ENCODE data around the gene PKP3. TPM values are rescaled to one million over a fixed set of nuclear protein-coding genes. Genes with fewer than 3 reads are reported as not detected.
A peak's percentile ranks its signal among the peaks of the same experiment; 100 is the strongest.
"Not testable (repeated sequence)": the region's sequence is repeated elsewhere in the genome, so short reads cannot be mapped to it uniquely, and the experiment has no call there.

The PKP3 gene
- total and polyA plus RNA-seq, 9 of the 15 experiments (the other 6 are each of a cell fraction or from before 2014, with no cell fraction given) = 0.11 to 110 (median 30.7) TPM

DNA sequence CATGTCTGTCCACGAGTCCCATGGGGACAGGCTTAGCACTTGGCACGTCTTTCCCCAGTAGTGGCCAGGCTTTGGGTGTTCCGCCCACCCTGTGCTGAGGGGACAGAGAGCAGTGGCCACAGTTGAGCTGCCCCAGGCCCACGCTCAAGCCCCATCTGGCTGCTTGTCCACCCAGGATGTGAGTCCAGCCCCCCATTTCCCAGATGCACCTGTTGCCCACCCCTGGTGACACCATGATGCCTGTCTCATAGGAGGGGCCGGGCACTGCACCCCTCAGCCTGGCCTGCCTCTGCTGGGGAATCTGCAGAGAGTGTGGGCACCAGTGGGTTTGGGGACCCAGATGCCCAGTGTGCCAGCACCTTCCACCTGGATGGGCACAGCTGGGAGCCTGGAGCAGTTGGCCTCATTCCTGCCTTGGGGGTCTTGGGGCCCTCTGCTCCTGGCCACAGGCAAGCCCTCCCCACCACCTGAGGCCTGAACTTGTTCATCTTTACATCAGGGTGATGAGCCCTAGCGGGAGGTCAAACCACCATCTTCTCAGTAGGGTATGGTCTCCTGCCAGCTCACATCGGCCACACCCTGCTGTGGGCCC is 15.1 kb downstream of the PKP3 start:
- POLR2A ChIA-PET = interaction anchor here (0.6 to 0.7 kb wide), 2 partner anchors 98 to 202 kb away, joined by 3 to 4 read pairs; partner anchors contain the start of gene RNH1

DNA sequence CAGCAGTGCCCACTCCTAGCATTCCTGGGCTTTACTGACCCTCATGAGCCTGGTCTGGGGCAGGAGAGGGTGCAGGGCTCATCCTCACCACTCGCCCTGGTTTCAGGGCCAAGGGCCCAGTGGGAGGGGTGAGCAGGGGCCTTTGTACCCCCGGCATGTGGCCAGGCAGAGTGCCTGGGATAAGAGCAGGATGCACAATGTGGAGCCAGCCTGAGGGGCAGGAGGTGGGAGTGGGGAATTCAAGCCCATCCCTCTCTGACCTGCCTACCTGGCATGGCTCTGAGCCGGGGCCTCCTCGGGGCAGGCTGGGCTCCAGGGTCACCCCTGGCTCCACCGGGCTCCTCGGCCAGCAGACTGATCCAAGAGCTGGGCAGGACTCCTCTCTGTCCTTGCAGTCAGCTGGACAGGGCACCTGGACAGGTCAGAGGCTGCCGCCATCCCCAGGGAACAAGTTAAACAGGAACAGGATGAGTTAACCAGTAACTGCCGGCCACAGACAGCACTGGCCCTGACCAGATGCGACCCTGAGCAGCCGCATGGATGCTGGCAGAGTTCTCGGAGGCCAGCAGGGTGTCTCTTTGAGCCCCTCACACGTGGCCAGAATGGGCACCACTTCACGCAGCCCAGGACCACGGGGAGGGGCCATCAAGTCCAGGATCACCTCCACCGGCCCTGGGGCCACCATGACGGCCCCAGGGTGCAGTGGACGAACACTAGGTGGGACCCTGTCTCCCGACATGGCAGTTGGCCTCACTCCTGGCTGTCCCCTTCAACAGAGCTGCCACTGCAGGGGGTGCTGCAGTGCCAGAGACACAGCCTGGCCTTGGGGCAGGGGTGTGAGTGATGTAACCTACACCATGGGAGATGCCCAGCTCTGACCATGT is 15.8 kb downstream of the PKP3 start:
- Histone ChIP-seq H2AFZ (ENCODE audit: low read depth, low read length) (no peak overlapping the region), H3K27ac (ENCODE audit: extremely low read depth, low read depth, low read length) (no peak overlapping the region), H3K27me3 (ENCODE audit: control insufficient read depth in 2 of 2, insufficient read depth in 2 of 2, low read length in 2 of 2) (no peaks in the 10 kb centered on the region), H3K36me3 (ENCODE audit: control insufficient read depth, insufficient read depth, low read length) (peaks cover 12% of the 10 kb centered on the region; the same call in 1 of the 3 replicates), H3K4me2 (ENCODE audit: insufficient read depth, low read length) (no peak overlapping the region), H3K9ac (ENCODE audit: insufficient read depth in 1 of 2, low read depth in 2 of 2, low read length in 2 of 2) (peak overlapping the region in 1 of 2 experiments; percentile 74; a peak in 2 of 4 replicates), H4K20me1 (replicated peaks; ENCODE audit: control insufficient read depth, insufficient read depth, low read length) (no peaks in the 10 kb centered on the region), H3K4me1 (replicated peaks in 1 of 2; ENCODE audit: control insufficient read depth in 2 of 2, insufficient read depth in 2 of 2, low read length in 2 of 2) (peaks cover 6 to 64% of the 10 kb centered on the region in 2 experiments; a peak in 4 of 5 replicates), H3K9me1 (ENCODE audit: control insufficient read depth, insufficient read depth, low read length) (no peaks in the 10 kb centered on the region), H3K79me2 (ENCODE audit: control insufficient read depth, insufficient read depth, low read length) (peaks cover 11% of the 10 kb centered on the region; the same call in 2 of the 3 replicates), H3K4me3 (no peak overlapping the region), H3K9me3 (replicated peaks; ENCODE audit: control insufficient read depth, insufficient read depth, low read depth, low read length) (no peaks in the 10 kb centered on the region)
- FAIRE-seq (no peak), DNase-seq (ENCODE audit: extremely low read depth in 1 of 4, low spot score in 3 of 4) (no peak), ATAC-seq (no peak)
- in situ Hi-C loops (cut with MboI) (no loop called here), intact Hi-C loops (cut with micrococcal nuclease) (no loop called here)
- ChIA-PET CTCF (ENCODE audit: low intra/inter-chr PET ratio) (no interaction called here), POLR2A (interaction anchor here (0.6 kb wide), 1 partner anchor 97 kb away, joined by 3 read pairs; the partner anchor contains the start of gene RNH1)
- WGBS (ENCODE audit: insufficient coverage, low coverage, missing lambda C conversion rate) = 42% methylated on average over 14 of the region's 18 CpGs
- TF ChIP-seq POLR2G (IDR thresholded peaks at IDR 0.05; ENCODE audit: low read depth, low read length) (peak; percentile 22; the same call in 1 of the 2 replicates), PTTG1 (tag; IDR thresholded peaks at IDR 0.05; ENCODE audit: low read depth) (no peak), GTF2F1 (IDR thresholded peaks at IDR 0.05; ENCODE audit: low read depth, low read length) (no peak)
- BruUV-seq (replicated peaks) = no TSS peak

More for the DNA sequence above, 15.1 kb downstream of the PKP3 start:
- Histone ChIP-seq H3K27ac (ENCODE audit: extremely low read depth, low read depth, low read length) (no peak overlapping the region), H3K36me3 (ENCODE audit: control insufficient read depth, insufficient read depth, low read length) (peaks cover 19% of the 10 kb centered on the region; the same call in 1 of the 3 replicates), H3K9me1 (ENCODE audit: control insufficient read depth, insufficient read depth, low read length) (no peaks in the 10 kb centered on the region), H3K27me3 (ENCODE audit: control insufficient read depth in 2 of 2, insufficient read depth in 2 of 2, low read length in 2 of 2) (no peaks in the 10 kb centered on the region), H3K9ac (ENCODE audit: insufficient read depth in 1 of 2, low read depth in 2 of 2, low read length in 2 of 2) (peak overlapping the region in 1 of 2 experiments; percentile 38; a peak in 1 of 4 replicates), H3K4me1 (replicated peaks in 1 of 2; ENCODE audit: control insufficient read depth in 2 of 2, insufficient read depth in 2 of 2, low read length in 2 of 2) (peaks cover 6 to 65% of the 10 kb centered on the region in 2 experiments; a peak in 3 of 5 replicates), H3K9me3 (replicated peaks; ENCODE audit: control insufficient read depth, insufficient read depth, low read depth, low read length) (no peaks in the 10 kb centered on the region), H4K20me1 (replicated peaks; ENCODE audit: control insufficient read depth, insufficient read depth, low read length) (no peaks in the 10 kb centered on the region), H2AFZ (ENCODE audit: low read depth, low read length) (no peak overlapping the region), H3K79me2 (ENCODE audit: control insufficient read depth, insufficient read depth, low read length) (peaks cover 11% of the 10 kb centered on the region; the same call in 2 of the 3 replicates), H3K4me2 (ENCODE audit: insufficient read depth, low read length) (no peak overlapping the region), H3K4me3 (no peak overlapping the region)
- CTCF ChIA-PET (ENCODE audit: low intra/inter-chr PET ratio) = no interaction called here
- in situ Hi-C loops (cut with MboI) (no loop called here), intact Hi-C loops (cut with micrococcal nuclease) (no loop called here)
- TF ChIP-seq POLR2G (IDR thresholded peaks at IDR 0.05; ENCODE audit: low read depth, low read length) = 0 out of 2 replicates have a peak, but pooled peaks have one; percentile 6
- no peak for TF ChIP-seq ZNF347 (CRISPR knock-in tag; IDR thresholded peaks at IDR 0.05; ENCODE audit: low read depth)
- no peak for DNase-seq (ENCODE audit: extremely low read depth in 1 of 4, low spot score in 3 of 4)
- no TSS peak for BruUV-seq (replicated peaks)
- no peak for FAIRE-seq
- 79% methylated on average over 6 of the region's 7 CpGs for WGBS (ENCODE audit: insufficient coverage, low coverage, missing lambda C conversion rate)
- no peak for ATAC-seq

DNA sequence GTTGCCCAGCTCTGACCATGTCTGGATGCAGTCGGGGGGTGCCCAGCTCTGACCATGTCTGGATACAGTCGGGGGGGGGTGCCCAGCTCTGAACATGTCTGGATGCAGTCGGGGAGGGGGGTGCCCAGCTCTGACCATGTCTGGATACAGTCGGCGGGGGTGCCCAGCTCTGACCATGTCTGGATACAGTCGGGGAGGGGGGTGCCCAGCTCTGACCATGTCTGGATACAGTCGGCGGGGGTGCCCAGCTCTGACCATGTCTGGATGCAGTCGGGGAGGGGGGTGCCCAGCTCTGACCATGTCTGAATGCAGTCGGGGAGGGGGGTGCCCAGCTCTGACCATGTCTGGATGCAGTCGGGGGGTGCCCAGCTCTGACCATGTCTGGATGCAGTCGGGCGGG is 16.7 kb downstream of the PKP3 start:
- DNase-seq (ENCODE audit: extremely low read depth in 1 of 4, low spot score in 3 of 4); H3K4me2 ChIP-seq (ENCODE audit: insufficient read depth, low read length); BruUV-seq (replicated peaks); ATAC-seq; H4K20me1 ChIP-seq (replicated peaks; ENCODE audit: control insufficient read depth, insufficient read depth, low read length); H3K36me3 ChIP-seq (ENCODE audit: control insufficient read depth, insufficient read depth, low read length); H3K27me3 ChIP-seq (ENCODE audit: control insufficient read depth in 2 of 2, insufficient read depth in 2 of 2, low read length in 2 of 2); H2AFZ ChIP-seq (ENCODE audit: low read depth, low read length); H3K79me2 ChIP-seq (ENCODE audit: control insufficient read depth, insufficient read depth, low read length); CTCF ChIA-PET (ENCODE audit: low intra/inter-chr PET ratio); H3K9ac ChIP-seq (ENCODE audit: insufficient read depth in 1 of 2, low read depth in 2 of 2, low read length in 2 of 2); H3K9me1 ChIP-seq (ENCODE audit: control insufficient read depth, insufficient read depth, low read length); in situ Hi-C loops (cut with MboI); FAIRE-seq; H3K9me3 ChIP-seq (replicated peaks; ENCODE audit: control insufficient read depth, insufficient read depth, low read depth, low read length); intact Hi-C loops (cut with micrococcal nuclease); H3K4me3 ChIP-seq; H3K27ac ChIP-seq (ENCODE audit: extremely low read depth, low read depth, low read length): not testable (repeated sequence)
- peaks cover 11 to 64% of the 10 kb centered on the region in 2 experiments for H3K4me1 ChIP-seq (replicated peaks in 1 of 2; ENCODE audit: control insufficient read depth in 2 of 2, insufficient read depth in 2 of 2, low read length in 2 of 2)
- 40% methylated on average over 1 of the region's 13 CpGs for WGBS (ENCODE audit: insufficient coverage, low coverage, missing lambda C conversion rate)
- POLR2A ChIA-PET = interaction anchor here (0.6 kb wide), 1 partner anchor 15 kb away, joined by 3 read pairs; no protein-coding TSS in a partner anchor

Measured in K562 (cell line).